ENCODE results near the gene FFAR1. TPM values are rescaled to one million over a fixed set of nuclear protein-coding genes. Genes with fewer than 3 reads are reported as not detected.

The FFAR1 gene
- total RNA-seq, 1 donor from 2014 or later = 0.04 TPM

- DNase-seq (ENCODE audit: low read depth) = no peak
- Histone ChIP-seq H3K27me3 (ENCODE audit: control insufficient read depth, insufficient read depth, low read length) (peaks cover 15% of the 10 kb centered on the region), H3K36me3 (ENCODE audit: control insufficient read depth, insufficient read depth, low read length) (no peaks in the 10 kb centered on the region), H3K4me3 (ENCODE audit: low read depth, low read length) (no peak overlapping the region)
- TF ChIP-seq, protein P1, sequence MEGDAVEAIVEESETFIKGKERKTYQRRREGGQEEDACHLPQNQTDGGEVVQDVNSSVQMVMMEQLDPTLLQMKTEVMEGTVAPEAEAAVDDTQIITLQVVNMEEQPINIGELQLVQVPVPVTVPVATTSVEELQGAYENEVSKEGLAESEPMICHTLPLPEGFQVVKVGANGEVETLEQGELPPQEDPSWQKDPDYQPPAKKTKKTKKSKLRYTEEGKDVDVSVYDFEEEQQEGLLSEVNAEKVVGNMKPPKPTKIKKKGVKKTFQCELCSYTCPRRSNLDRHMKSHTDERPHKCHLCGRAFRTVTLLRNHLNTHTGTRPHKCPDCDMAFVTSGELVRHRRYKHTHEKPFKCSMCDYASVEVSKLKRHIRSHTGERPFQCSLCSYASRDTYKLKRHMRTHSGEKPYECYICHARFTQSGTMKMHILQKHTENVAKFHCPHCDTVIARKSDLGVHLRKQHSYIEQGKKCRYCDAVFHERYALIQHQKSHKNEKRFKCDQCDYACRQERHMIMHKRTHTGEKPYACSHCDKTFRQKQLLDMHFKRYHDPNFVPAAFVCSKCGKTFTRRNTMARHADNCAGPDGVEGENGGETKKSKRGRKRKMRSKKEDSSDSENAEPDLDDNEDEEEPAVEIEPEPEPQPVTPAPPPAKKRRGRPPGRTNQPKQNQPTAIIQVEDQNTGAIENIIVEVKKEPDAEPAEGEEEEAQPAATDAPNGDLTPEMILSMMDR (IDR thresholded peaks at IDR 0.05; ENCODE audit: insufficient read depth, low read length, poor library complexity, severe bottlenecking) = no peak
Measured at GRCh38 chr19:35350591-35350990, 2.9 kb downstream of the FFAR1 start.

DNA sequence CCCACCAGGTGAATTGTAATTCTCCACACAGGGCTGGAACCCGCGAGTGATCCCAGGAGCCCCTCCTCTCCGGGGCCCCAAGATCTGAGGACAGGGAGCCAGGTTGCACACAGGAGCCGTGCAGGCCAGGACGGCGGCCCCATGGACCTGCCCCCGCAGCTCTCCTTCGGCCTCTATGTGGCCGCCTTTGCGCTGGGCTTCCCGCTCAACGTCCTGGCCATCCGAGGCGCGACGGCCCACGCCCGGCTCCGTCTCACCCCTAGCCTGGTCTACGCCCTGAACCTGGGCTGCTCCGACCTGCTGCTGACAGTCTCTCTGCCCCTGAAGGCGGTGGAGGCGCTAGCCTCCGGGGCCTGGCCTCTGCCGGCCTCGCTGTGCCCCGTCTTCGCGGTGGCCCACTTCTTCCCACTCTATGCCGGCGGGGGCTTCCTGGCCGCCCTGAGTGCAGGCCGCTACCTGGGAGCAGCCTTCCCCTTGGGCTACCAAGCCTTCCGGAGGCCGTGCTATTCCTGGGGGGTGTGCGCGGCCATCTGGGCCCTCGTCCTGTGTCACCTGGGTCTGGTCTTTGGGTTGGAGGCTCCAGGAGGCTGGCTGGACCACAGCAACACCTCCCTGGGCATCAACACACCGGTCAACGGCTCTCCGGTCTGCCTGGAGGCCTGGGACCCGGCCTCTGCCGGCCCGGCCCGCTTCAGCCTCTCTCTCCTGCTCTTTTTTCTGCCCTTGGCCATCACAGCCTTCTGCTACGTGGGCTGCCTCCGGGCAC is 3.9 kb downstream of the FFAR1 start:
- DNase-seq (ENCODE audit: low read depth) = no peak
- no peaks in the 10 kb centered on the region for H3K36me3 ChIP-seq (ENCODE audit: control insufficient read depth, insufficient read depth, low read length)
- H3K27me3 ChIP-seq (ENCODE audit: control insufficient read depth, insufficient read depth, low read length) = peaks cover 15% of the 10 kb centered on the region
- H3K4me3 ChIP-seq (ENCODE audit: low read depth, low read length) = no peak overlapping the region
- TF ChIP-seq, protein P1 (IDR thresholded peaks at IDR 0.05; ENCODE audit: insufficient read depth, low read length, poor library complexity, severe bottlenecking) = no peak

DNA sequence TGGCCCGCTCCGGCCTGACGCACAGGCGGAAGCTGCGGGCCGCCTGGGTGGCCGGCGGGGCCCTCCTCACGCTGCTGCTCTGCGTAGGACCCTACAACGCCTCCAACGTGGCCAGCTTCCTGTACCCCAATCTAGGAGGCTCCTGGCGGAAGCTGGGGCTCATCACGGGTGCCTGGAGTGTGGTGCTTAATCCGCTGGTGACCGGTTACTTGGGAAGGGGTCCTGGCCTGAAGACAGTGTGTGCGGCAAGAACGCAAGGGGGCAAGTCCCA is 4.4 kb downstream of the FFAR1 start:
- TF ChIP-seq, protein P1 (IDR thresholded peaks at IDR 0.05; ENCODE audit: insufficient read depth, low read length, poor library complexity, severe bottlenecking) = no peak
- DNase-seq (ENCODE audit: low read depth) = no peak
- no peaks in the 10 kb centered on the region for H3K36me3 ChIP-seq (ENCODE audit: control insufficient read depth, insufficient read depth, low read length)

DNA sequence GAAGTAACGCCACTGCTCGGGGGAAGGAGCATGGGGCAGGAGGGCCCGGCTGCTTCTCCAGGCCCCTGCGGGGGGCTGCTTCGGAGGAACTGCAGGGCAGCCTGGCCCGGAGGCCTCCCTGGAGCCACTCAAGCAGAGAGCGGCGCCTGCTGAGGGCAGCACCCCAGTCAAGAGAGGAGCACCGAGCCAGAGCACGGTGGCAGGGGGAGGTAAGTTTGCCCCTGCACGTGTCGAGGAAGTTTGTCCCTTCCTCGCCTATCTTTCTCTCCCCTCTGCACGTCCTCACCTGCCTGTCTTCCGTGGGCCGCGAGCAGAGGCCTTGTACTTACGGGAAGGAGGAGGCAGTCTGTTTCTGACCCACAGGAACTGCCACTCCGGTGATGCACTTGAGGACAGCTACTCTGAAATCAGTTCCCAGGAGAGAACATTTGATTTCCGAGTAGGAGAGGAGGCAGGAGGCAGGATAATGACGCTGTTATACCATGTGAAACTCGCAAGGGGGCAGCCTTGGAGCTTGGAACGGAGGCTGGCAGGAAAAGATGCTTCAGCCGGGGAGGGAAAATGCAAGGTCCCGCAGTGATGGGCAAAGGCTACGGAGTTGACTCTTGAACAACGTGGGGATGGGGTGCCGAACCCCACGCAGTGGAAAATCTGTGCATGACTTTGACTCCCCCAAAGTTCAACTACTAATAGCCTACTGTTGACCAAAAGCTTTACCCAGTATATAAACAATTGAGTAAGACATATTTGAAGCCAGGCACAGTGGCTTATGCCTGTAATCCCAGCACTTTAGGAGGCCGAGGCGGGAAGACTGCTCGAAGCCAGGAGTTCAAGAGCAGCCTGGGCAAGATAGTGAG is 5.0 kb downstream of the FFAR1 start:
- TF ChIP-seq, protein P1 (IDR thresholded peaks at IDR 0.05; ENCODE audit: insufficient read depth, low read length, poor library complexity, severe bottlenecking) = peak; percentile 81
- H3K27me3 ChIP-seq (ENCODE audit: control insufficient read depth, insufficient read depth, low read length) = peaks cover 15% of the 10 kb centered on the region
- no peak overlapping the region for H3K4me3 ChIP-seq (ENCODE audit: low read depth, low read length)
- peak; percentile 34 for DNase-seq (ENCODE audit: low read depth)
- no peaks in the 10 kb centered on the region for H3K36me3 ChIP-seq (ENCODE audit: control insufficient read depth, insufficient read depth, low read length)

More for the DNA sequence above, 4.4 kb downstream of the FFAR1 start:
- Histone ChIP-seq H3K4me3 (ENCODE audit: low read depth, low read length) (no peak overlapping the region), H3K27me3 (ENCODE audit: control insufficient read depth, insufficient read depth, low read length) (peaks cover 15% of the 10 kb centered on the region)

DNA sequence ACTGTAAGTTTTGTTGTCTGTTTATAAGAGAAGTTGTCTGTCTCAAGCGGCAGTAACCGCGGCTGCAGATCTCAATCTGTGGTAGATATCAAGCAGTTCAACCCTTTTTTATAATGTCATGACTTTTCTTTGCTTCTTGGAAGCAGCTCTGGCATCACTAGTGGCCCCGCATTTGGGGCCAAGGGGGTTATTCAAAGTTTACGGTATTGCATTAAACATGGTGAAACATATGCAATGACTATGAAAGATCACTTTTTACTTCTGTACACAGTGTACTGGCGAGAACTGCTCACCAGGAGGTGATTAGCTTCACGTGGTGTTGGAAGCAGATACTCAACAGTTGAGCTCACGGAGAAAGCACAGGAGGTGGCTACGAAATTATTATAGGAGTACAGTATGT is 5.9 kb downstream of the FFAR1 start:
- Histone ChIP-seq H3K36me3 (ENCODE audit: control insufficient read depth, insufficient read depth, low read length) (no peaks in the 10 kb centered on the region), H3K4me3 (ENCODE audit: low read depth, low read length) (no peak overlapping the region), H3K27me3 (ENCODE audit: control insufficient read depth, insufficient read depth, low read length) (peaks cover 15% of the 10 kb centered on the region)
- TF ChIP-seq, protein P1 (IDR thresholded peaks at IDR 0.05; ENCODE audit: insufficient read depth, low read length, poor library complexity, severe bottlenecking) = no peak
- no peak for DNase-seq (ENCODE audit: low read depth)
